ENCODE results near the gene GCHFR. TPM values are rescaled to one million over a fixed set of nuclear protein-coding genes. Genes with fewer than 3 reads are reported as not detected.

Gene GCHFR
- total RNA-seq, 1 experiment from 2014 or later, result 1.5 TPM

- no peak for TF ChIP-seq ZBTB33 (IDR thresholded peaks at IDR 0.05; ENCODE audit: extremely low read depth, insufficient replicate concordance, low read length)
- TF ChIP-seq SIN3A (IDR thresholded peaks at IDR 0.05; ENCODE audit: low read depth), result no peak
- TF ChIP-seq POLR2A (IDR thresholded peaks at IDR 0.05; ENCODE audit: borderline replicate concordance, extremely low read depth, insufficient read depth, insufficient read length), result no peak
- TF ChIP-seq EGR1 (IDR thresholded peaks at IDR 0.05; ENCODE audit: low read depth), result no peak
- TF ChIP-seq ELF1 (IDR thresholded peaks at IDR 0.05; ENCODE audit: borderline replicate concordance, low read depth), result no peak
- no peak for TF ChIP-seq SP1 (IDR thresholded peaks at IDR 0.05; ENCODE audit: low read depth)
- TF ChIP-seq FOSL1 (IDR thresholded peaks at IDR 0.05; ENCODE audit: low read depth), result no peak
Observed at GRCh38 chr15:40808861-40809450, 45.1 kb downstream of the GCHFR start (continued).

- H3K36me3 ChIP-seq (ENCODE audit: control insufficient read depth in 1 of 2, insufficient read depth in 2 of 2, low read length in 2 of 2), result no peaks in the 10 kb centered on the region; a peak in 2 of 4 replicates
- ChIA-PET RAD21 (ENCODE audit: low non-redundant PET in 1 of 2, low total read pairs in 2 of 2, uncharacterized antibody in 2 of 2, unreplicated experiment in 2 of 2) (no interaction called here), POLR2A (no interaction called here), CTCF (no interaction called here)
- ATAC-seq (no peak), DNase-seq (ENCODE audit: low read depth, low spot score) (no peak)
- H4K20me1 ChIP-seq (ENCODE audit: insufficient read depth), result no peaks in the 10 kb centered on the region
- no TSS peak for BruUV-seq (replicated peaks)
- no peaks in the 10 kb centered on the region for H3K9me3 ChIP-seq (ENCODE audit: control insufficient read depth in 1 of 2, insufficient read depth in 1 of 2, low read depth in 1 of 2, low read length in 2 of 2)
- H3K79me2 ChIP-seq (ENCODE audit: insufficient read depth, low read length), result no peaks in the 10 kb centered on the region
- no peaks in the 10 kb centered on the region for H3K27me3 ChIP-seq (ENCODE audit: insufficient read depth, low read length)
- peaks cover 3 to 8% of the 10 kb centered on the region in 2 experiments; a peak in 3 of 4 replicates for H3K4me1 ChIP-seq (ENCODE audit: control insufficient read depth in 1 of 2, insufficient read depth in 2 of 2, low read length in 2 of 2)
- H3K9ac ChIP-seq (ENCODE audit: low read length), result no peak overlapping the region
- H3K27ac ChIP-seq (ENCODE audit: low read depth, low read length), result no peak overlapping the region
- H2AFZ ChIP-seq (ENCODE audit: low read depth, low read length, poor library complexity, severe bottlenecking), result no peak overlapping the region
- no peak overlapping the region for H3K4me3 ChIP-seq (replicated peaks in 1 of 2; ENCODE audit: low read depth in 1 of 2, low read length in 2 of 2)
- intact Hi-C loops (cut with micrococcal nuclease), result no loop called here
- no peaks in the 10 kb centered on the region for H3K9me2 ChIP-seq (ENCODE audit: insufficient read depth)
- no peak for TF ChIP-seq YY1 (IDR thresholded peaks at IDR 0.05; ENCODE audit: extremely low read depth, insufficient replicate concordance, low read depth, low read length)
- TF ChIP-seq EGR1 (IDR thresholded peaks at IDR 0.05; ENCODE audit: low read depth), result no peak
- TF ChIP-seq RAD21 (IDR thresholded peaks at IDR 0.05; ENCODE audit: low read depth), result no peak
- H3K4me2 ChIP-seq (ENCODE audit: low read length), result no peak overlapping the region
Observed at GRCh38 chr15:40812721-40813425, 49.0 kb downstream of the GCHFR start.

Data from HCT116 (cell line).